Measurements from ENCODE around the gene DCAKD.

Gene DCAKD

GRCh38 chr17:45042346-45043120 lies 8.9 kb downstream of the DCAKD start:
- DNase-seq (ENCODE audit: low read depth), result no peak
- no peak overlapping the region for H3K4me3 ChIP-seq (ENCODE audit: control insufficient read depth, low read depth, low read length)
- TF ChIP-seq CTCF (IDR thresholded peaks at IDR 0.05; ENCODE audit: control insufficient read depth, insufficient read depth, low read depth, low read length, missing control alignments), result no peak

GRCh38 chr17:45040459-45040858 lies 11.0 kb downstream of the DCAKD start:
- TF ChIP-seq CTCF (IDR thresholded peaks at IDR 0.05; ENCODE audit: control insufficient read depth, insufficient read depth, low read depth, low read length, missing control alignments), result no peak
- DNase-seq (ENCODE audit: low read depth), result no peak
- H3K4me3 ChIP-seq (ENCODE audit: control insufficient read depth, low read depth, low read length), result no peak overlapping the region

GRCh38 chr17:45038728-45039634 lies 12.5 kb downstream of the DCAKD start:
- no peak for TF ChIP-seq CTCF (IDR thresholded peaks at IDR 0.05; ENCODE audit: control insufficient read depth, insufficient read depth, low read depth, low read length, missing control alignments)
- no peak for DNase-seq (ENCODE audit: low read depth)
- no peak overlapping the region for H3K4me3 ChIP-seq (ENCODE audit: control insufficient read depth, low read depth, low read length)

GRCh38 chr17:45036691-45037090 lies 14.7 kb downstream of the DCAKD start:
- TF ChIP-seq CTCF (IDR thresholded peaks at IDR 0.05; ENCODE audit: control insufficient read depth, insufficient read depth, low read depth, low read length, missing control alignments), result no peak
- no peak for DNase-seq (ENCODE audit: low read depth)
- no peak overlapping the region for H3K4me3 ChIP-seq (ENCODE audit: control insufficient read depth, low read depth, low read length)

GRCh38 chr17:45035848-45036247 lies 15.6 kb downstream of the DCAKD start:
- H3K4me3 ChIP-seq (ENCODE audit: control insufficient read depth, low read depth, low read length), result no peak overlapping the region
- no peak for DNase-seq (ENCODE audit: low read depth)
- TF ChIP-seq CTCF (IDR thresholded peaks at IDR 0.05; ENCODE audit: control insufficient read depth, insufficient read depth, low read depth, low read length, missing control alignments), result no peak

GRCh38 chr17:45034599-45034998 lies 16.8 kb downstream of the DCAKD start:
- no peak for DNase-seq (ENCODE audit: low read depth)
- TF ChIP-seq CTCF (IDR thresholded peaks at IDR 0.05; ENCODE audit: control insufficient read depth, insufficient read depth, low read depth, low read length, missing control alignments), result no peak

More at GRCh38 chr17:45034599-45034998, 16.8 kb downstream of the DCAKD start:
- H3K4me3 ChIP-seq (ENCODE audit: control insufficient read depth, low read depth, low read length), result no peak overlapping the region

Data from AG09309 (cell line).